GM19043 (cell line): ENCODE results near the gene HDAC9.
"Not testable (repeated sequence)": the region's sequence is repeated elsewhere in the genome, so short reads cannot be mapped to it uniquely, and the experiment has no call there.

Experiments
- ATAC-seq: cut with Tn5 transposase; IDR thresholded peaks from one replicate; pipeline ENCODE4 v1.9.1; 2021; ENCODE audit warnings: low read depth; ENCODE audit not compliant: unreplicated experiment

The HDAC9 gene

DNA sequence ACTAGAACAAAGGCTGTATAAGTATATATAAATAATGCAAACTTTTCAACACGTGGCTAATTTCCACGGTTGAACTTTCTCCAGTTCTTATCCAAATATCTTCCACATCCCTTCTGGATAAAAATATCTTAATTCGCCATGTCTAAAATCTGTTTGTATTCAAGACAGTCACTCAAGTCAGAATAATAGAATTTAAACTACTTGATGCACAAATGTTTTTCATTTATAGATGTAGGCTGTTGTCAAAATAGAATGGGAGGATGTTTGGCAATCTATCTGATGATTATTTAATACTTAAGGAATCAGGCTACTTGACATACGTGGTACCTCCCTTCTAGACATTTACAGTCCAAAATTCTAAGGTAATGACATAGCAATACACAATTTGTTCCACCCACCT, 417.6 kb downstream of the HDAC9 start:
- no peak for ATAC-seq

- no peak for ATAC-seq
These were observed 421.3 kb downstream of the HDAC9 start for GRCh38 chr7:18916826-18917225.

DNA sequence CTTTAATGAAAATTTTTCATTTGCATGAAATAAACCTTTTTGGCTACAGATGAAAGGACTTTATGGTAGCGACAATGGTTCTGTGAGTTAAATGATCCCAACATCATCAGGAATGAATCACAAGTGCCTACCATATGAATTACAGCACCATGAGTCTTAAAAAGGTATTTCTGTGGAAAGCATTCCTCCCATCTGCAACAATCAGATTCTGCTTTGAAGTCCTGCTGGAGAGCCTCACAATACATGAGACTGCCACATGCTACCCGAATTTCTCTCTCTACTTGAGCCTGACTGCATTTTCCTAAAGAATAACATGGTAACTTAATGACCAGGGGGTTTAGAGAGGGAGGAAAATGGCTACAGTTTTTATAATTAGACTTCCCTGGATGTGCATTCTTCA, 431.6 kb downstream of the HDAC9 start:
- no peak for ATAC-seq

- no peak for ATAC-seq
These were observed 440.7 kb downstream of the HDAC9 start for GRCh38 chr7:18936265-18936664.

DNA sequence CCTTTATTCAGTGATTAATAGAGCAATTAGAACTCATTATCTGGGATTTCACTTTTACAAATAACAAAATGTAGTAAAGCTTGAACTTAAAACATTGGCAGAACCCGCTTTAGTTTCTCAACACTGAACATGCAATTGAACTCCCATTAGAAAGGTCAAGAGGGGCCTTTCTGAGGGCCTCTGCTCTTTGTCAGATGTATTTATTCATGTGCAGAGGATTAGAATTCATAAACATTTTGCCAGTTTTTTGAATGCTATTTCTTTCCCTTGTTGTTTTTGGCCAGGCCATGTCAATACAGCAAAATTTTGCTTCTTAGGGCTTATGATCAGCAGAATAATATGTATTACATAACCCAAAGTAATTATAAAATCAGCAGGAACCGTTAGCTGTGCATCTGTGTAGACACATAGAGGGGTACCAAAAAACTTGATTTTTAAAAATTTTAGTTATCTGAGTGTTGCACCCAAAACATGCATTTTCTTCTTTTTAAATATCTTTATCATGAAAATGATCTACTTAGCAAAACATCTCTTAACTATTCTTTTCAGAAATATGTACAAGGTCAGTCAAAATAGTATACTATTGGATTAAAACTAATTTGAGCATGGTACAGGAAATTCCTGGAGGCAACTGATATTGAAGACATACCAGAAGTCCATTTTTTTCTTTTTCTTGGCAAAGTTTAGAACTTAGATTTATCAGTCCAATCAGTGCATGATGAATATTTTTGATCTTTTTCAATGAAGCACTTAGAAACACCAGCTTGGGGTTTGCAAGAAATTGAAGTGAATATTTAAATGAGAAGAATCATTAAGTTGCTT, 444.4 kb downstream of the HDAC9 start:
- no peak for ATAC-seq

DNA sequence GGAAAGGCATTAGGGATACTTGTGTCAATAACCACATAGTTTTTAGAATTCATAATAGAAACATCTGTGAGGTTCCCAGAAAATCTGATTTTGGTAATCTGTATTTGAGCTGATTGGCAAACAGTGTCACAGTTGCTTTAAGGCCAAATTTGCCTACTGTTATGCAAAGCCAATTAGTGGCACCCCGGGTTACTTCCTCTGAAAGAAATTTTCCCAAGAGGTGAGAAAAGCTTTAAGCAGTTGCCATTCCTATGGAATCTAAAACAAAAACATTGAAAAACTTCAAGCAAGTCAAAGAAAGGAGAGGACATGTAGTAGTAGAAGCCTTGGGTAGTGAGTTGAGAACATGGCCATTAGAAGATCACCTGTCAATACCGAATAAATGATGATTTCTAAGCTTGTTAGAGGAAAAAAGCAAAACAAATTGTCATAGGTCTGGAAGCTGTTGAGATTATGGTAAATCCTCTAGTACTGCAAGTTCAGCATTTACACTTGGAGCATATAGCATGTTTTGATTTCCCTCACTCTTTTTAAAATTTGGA, 445.1 kb downstream of the HDAC9 start:
- no peak for ATAC-seq

DNA sequence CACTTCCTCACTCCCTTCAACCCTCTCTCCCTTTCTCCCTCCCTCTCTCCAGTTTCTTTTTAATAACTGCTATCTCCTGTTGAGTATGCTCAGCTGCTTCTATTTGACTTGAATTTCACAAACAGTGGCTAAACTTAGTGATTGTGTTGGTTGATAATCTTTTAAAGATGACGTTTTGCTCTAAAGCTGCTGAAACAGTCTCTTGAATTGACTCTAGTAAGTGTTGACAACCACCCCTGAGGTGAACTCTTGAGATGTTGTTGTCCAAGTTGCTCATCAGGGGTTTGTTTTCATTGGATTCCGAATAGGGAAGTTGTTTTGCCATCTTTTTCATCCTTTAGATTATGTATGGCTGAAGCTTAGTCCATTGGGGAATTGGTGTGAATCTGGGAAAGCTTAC, 445.7 kb downstream of the HDAC9 start:
- no peak for ATAC-seq

DNA sequence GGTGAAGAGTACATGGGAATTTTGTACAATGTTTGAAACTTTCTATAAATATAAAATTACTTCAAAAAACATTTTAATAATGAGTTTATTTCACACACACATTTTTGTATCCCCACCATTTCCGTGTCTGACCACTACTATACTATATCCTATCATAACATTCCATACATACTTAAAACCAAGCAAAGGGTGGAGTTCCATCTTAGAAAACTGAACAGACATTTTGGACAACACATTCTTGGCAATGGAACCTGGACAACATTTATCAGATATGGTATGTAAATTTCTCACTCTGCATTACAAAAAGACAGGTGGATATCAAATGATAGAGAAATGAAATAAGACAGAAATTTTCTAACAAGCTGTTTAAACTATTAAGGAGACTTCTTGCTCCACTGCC, 453.0 kb downstream of the HDAC9 start:
- no peak for ATAC-seq

DNA sequence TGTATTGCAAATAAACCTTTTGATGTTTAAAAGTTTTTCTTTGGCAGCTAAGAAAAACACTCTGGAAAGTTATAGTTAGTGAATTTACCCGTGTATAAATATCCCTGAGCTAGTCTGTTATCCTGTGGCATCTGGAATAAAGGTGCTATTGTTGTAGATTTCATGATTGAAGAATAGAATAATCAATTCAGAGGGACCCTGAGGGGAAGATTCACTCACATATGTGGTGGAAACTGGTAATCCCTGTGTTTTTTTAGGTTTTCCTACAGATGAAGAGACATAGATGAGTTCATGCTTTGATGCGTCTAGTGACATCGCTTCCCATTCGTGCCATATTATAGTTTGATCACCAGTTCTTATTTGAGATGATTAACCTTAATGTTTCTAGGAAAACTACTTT, 457.3 kb downstream of the HDAC9 start:
- ATAC-seq, result no peak

GRCh38 chr7:18958627-18959026, 463.1 kb downstream of the HDAC9 start:
- no peak for ATAC-seq

DNA sequence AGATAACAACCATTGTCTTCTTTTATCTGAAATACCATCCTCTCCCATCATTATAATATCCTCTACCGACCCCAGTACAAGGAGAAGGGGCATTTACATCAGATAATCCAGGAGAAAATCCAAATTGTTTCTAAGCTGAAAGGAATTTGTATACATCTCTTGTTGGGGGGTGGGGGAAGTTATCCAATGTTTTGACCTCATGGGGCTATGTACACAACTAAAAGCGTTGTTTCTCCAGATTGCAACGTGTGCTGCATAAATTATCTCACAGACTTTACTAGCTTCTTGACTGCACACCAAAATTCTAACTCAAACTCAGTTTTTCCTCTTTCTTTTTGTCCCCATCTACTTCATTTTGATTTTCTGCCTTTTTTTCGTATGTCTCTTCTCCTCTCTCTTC, 465.2 kb downstream of the HDAC9 start:
- ATAC-seq, result no peak

DNA sequence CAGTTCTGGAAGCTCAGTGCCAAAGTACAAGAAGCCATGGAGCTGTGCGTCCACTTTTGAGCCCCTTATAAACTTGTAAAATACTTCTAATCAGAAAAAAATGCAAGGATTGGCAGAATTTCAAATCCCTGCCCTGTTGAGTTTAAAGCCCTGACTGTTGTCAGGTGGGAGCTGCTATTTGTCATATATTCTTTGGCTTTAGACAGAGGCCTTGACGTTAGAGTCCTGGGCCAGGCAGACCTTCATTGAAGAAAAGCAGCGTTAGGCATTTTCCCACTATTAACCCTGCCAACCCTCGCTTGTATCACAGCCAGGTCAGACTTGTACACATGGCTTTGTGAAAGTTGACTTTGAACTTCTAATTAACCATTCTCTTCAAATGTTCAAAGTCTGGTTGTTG, 466.5 kb downstream of the HDAC9 start:
- ATAC-seq, result no peak

DNA sequence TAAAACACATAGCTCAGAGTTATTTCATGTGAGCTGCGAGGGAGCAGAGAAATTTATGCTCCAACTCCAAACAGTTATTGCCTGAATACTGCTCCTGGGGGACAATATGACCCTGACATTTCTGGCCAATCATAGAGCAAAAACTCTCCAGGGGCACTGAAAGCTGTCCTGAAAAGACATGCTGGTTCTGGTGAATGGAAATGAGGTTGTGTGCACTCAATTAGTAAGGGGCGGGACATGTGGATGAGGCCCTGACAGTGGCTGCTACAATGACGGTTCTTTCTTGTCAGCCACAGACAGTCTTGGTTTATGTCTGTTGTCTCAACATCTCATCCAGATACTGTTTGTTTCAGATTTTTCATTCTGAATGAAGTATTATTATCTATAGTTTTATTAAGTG, 470.1 kb downstream of the HDAC9 start:
- ATAC-seq, result no peak

DNA sequence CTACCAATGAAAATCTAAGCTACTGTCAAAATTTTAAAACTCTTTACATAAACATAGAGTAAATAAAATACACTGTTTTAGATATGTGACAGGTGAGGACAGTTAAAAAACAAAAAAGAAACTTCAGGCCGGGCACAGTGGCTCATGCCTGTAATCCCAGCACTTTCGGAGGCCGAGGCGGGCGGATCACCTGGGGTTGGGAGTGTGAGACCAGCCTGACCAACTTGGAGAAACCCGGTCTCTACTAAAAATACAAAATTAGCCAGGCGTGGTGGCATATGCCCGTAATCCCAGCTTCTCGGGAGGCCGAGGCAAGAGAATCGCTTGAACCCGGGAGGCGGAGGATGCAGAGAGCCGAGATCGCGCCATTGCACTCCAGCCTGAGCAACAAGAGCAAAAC, 472.2 kb downstream of the HDAC9 start:
- not testable (repeated sequence) for ATAC-seq

GRCh38 chr7:18971839-18972238, 476.3 kb downstream of the HDAC9 start:
- no peak for ATAC-seq

DNA sequence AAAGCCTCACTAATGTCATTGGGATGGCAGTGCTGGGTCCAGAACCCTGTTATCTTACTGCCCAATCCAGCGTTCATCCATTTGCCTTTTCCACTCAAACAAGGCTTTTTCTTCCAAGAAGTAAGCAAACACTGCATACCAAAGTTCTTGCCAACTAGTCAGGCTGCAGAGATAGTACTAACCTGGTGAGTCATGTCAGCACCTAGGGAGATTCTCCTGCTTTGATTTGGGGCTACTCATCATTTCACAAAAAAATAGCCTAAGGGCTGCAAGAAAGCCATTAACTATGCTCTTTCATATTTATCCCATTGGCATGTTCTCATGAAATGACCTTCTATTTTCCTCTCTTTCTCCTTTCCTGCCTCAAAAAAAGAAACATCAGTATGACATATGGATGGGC, 479.3 kb downstream of the HDAC9 start:
- ATAC-seq, result no peak

- no peak for ATAC-seq
These were observed 479.7 kb downstream of the HDAC9 start for GRCh38 chr7:18975276-18975675.

- no peak for ATAC-seq
These were observed 480.2 kb downstream of the HDAC9 start for GRCh38 chr7:18975689-18976280.

- ATAC-seq, result no peak
These were observed 481.3 kb downstream of the HDAC9 start for GRCh38 chr7:18976715-18977471.

DNA sequence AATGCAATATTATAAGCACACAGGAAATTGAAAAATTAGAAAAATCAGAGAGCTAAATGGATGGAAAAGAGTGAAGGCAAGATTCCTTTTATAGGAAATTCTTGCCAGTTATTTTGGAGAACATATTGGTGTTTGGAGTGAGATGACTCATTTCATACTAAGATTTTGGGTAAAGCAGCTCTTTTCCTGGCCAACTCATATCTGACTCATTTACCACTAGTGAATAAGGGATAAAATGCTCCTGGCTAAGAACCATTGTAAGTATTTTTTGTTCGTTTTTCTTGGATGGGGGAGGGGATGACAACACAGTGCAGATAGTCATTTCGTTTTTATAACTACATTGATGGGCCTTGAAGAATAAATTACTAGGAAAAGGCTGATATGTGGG, 482.6 kb downstream of the HDAC9 start:
- ATAC-seq, result no peak

DNA sequence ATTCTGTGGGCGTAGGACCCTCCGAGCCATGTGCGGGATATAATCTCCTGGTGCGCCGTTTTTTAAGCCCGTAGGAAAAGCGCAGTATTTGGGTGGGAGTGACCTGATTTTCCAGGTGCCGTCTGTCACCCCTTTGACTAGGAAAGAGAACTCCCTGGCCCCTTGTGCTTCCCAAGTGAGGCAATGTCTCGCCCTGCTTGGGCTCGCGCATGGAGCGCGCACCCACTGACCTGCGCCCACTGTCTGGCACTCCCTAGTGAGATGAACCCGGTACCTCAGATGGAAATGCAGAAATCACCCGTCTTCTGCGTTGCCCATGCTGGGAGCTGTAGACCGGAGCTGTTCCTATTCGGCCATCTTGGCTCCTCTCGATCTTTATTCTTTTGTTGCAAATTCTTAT, 495.2 kb downstream of the HDAC9 start:
- ATAC-seq, result not testable (repeated sequence)
